Panc1 (cell line): ENCODE measurements around the gene KRT12. TPM values are rescaled to one million over a fixed set of nuclear protein-coding genes. Genes with fewer than 3 reads are reported as not detected.

ENCODE experiments used
- ATAC-seq: fragments of 200-7000 bp; cut with Tn5 transposase; 2 replicates; pipeline ENCODE4 v1.9.1; 2020; ENCODE audit warnings: mild to moderate bottlenecking, moderate library complexity
- BruUV-seq: library from RNA; stranded (reverse); fragments of 400-500 nt; replicated peaks from 2 replicates; lab custom pipeline; 2021; lab: Mats Ljungman, UMichigan
- CTCF ChIA-PET: fragments of 300-600 bp; sonication (Branson Sonifier 250); formaldehyde crosslinking; loops from one replicate; lab custom pipeline; 2022; ENCODE audit warnings: antibody characterized with exemption; lab: Charles Lee
- POLR2A ChIA-PET: fragments of 300-600 bp; sonication (Branson Sonifier 250); formaldehyde crosslinking; loops from one replicate; lab custom pipeline; 2022; ENCODE audit warnings: antibody characterized with exemption; lab: Charles Lee
- DNase-seq: peaks from one replicate; pipeline ENCODE4 v3.0.0-alpha.2; 2010; ENCODE audit warnings: low read depth, low spot score
- H3K27ac ChIP-seq: 2 replicates; pipeline ENCODE4 v1.5.1; 2011; ENCODE audit warnings: mild to moderate bottlenecking, low read length, inconsistent platforms
- H3K27me3 ChIP-seq: fragments of 200-500 bp; sonication (Bioruptor generic); 2 replicates; pipeline ENCODE4 v1.6.0; 2014; ENCODE audit warnings: low read length, inconsistent platforms; ENCODE audit not compliant: control insufficient read depth, insufficient read depth
- H3K36me3 ChIP-seq: fragments of 200-500 bp; sonication (Bioruptor generic); 2 replicates; pipeline ENCODE4 v1.5.1; 2014; ENCODE audit warnings: inconsistent platforms, mild to moderate bottlenecking, low read length, moderate library complexity; ENCODE audit not compliant: control insufficient read depth, insufficient read depth
- H3K4me1 ChIP-seq: 2 replicates; pipeline ENCODE4 v1.5.1; 2011; ENCODE audit warnings: inconsistent platforms, mild to moderate bottlenecking, low read length, moderate library complexity; ENCODE audit not compliant: control insufficient read depth, insufficient read depth
- H3K4me3 ChIP-seq, 2 experiments: 2 replicates each; pipeline ENCODE4 v1.5.1; 2011 to 2012; ENCODE audit warnings: low read depth in 2 of 2, low read length in 2 of 2, mild to moderate bottlenecking in 2 of 2, inconsistent platforms in 1 of 2, moderate library complexity in 1 of 2
- H3K9me3 ChIP-seq: fragments of 200-500 bp; sonication (Bioruptor generic); 2 replicates; pipeline ENCODE4 v1.5.1; 2014; ENCODE audit warnings: low read depth, mild to moderate bottlenecking, inconsistent platforms, low read length, moderate library complexity; ENCODE audit not compliant: control insufficient read depth, insufficient read depth
- CTCF ChIP-seq: fragments of 450-650 bp; IDR thresholded peaks from 2 replicates; pipeline ENCODE4 v1.5.1; 2017; ENCODE audit warnings: mild to moderate bottlenecking
- POLR2AphosphoS5 ChIP-seq: IDR thresholded peaks from 2 replicates; pipeline ENCODE4 v1.6.1; 2012; ENCODE audit warnings: mild to moderate bottlenecking, low read depth, low read length, moderate library complexity
- REST ChIP-seq, 2 experiments: IDR thresholded peaks; 2 replicates each; pipeline ENCODE4 v1.6.1; 2011 to 2012; ENCODE audit warnings: low read depth in 2 of 2, control low read depth in 1 of 2, low read length in 1 of 2, mild to moderate bottlenecking in 1 of 2, moderate library complexity in 1 of 2; ENCODE audit not compliant: insufficient read depth in 1 of 2
- SIN3A ChIP-seq: IDR thresholded peaks from 2 replicates; pipeline ENCODE4 v1.6.1; 2012; ENCODE audit warnings: low read depth, mild to moderate bottlenecking, low read length, moderate library complexity, borderline replicate concordance; ENCODE audit not compliant: insufficient read depth
- TCF7L2 ChIP-seq: IDR thresholded peaks from 2 replicates; pipeline ENCODE4 v1.6.1; 2011; ENCODE audit warnings: mild to moderate bottlenecking, low read depth, low read length, inconsistent platforms
- in situ Hi-C: cut with HindIII; loops from 2 replicates; pipeline ENCODE4 v1.10.0; 2016; ENCODE audit warnings: low sequenced_read_pairs, low pct_unique_long_range_greater_than_20kb
- intact Hi-C: fragments of 100-400 bp; cut with micrococcal nuclease; formaldehyde crosslinking; loops from one replicate; pipeline ENCODE4 v1.10.0; 2022; ENCODE audit not compliant: unreplicated experiment
- total RNA-seq: library from RNA; stranded (reverse); gene quantifications from one replicate; pipeline ENCODE4 v1.2.1, GENCODE V29; 2021; ENCODE audit not compliant: unreplicated experiment

Gene KRT12
- total RNA-seq, 1 experiment from 2014 or later: not detected

GRCh38 chr17:40819528-40820125 lies 47.4 kb downstream of the KRT12 start:
- BruUV-seq: TSS peak; percentile 94
- CTCF ChIA-PET: interaction anchor here (0.5 to 0.8 kb wide), 2 partner anchors 874 to 907 kb away, joined by 4 read pairs; no protein-coding TSS in a partner anchor

More at GRCh38 chr17:40819528-40820125, 47.4 kb downstream of the KRT12 start:
- POLR2A ChIA-PET: interaction anchor here (0.6 to 1.1 kb wide), 4 partner anchors 10 to 720 kb away, joined by 3 to 6 read pairs (median 4); no protein-coding TSS in a partner anchor
- intact Hi-C loops (no loop called here), in situ Hi-C loops (no loop called here)
- H3K27me3 ChIP-seq: no peaks in the 10 kb centered on the region
- H3K9me3 ChIP-seq: no peaks in the 10 kb centered on the region
- H3K4me3 ChIP-seq: peak overlapping the region; percentile 90 to 97
- H3K4me1 ChIP-seq: peaks cover 16% of the 10 kb centered on the region; the same call in 1 of the 2 replicates
- no peak for DNase-seq
- TF ChIP-seq REST (IDR thresholded peaks at IDR 0.05; ENCODE audit: insufficient read depth in 1 of 2, low read depth in 2 of 2, low read length in 1 of 2): no peak
- no peak for TF ChIP-seq CTCF
- TF ChIP-seq POLR2AphosphoS5: no peak
- no peak for TF ChIP-seq SIN3A
- TF ChIP-seq TCF7L2: no peak
- peak; percentile 55 for ATAC-seq
- H3K36me3 ChIP-seq: peaks cover 8% of the 10 kb centered on the region; the same call in 1 of the 2 replicates
- H3K27ac ChIP-seq: peak overlapping the region; percentile 99
